Embryonic facial prominence (tissue), 1 donor: ENCODE data around the gene TMEM208.

ENCODE experiments used
- DNase-seq: peaks from one replicate; pipeline ENCODE4 v3.0.0-alpha.2; 2016; ENCODE audit errors: extremely low spot score

TMEM208 gene

GRCh38 chr16:67209565-67209964, 17.4 kb upstream of the TMEM208 start:
- no peak for DNase-seq

GRCh38 chr16:67210069-67210937, 16.6 kb upstream of the TMEM208 start:
- no peak for DNase-seq

GRCh38 chr16:67211674-67212073, 15.3 kb upstream of the TMEM208 start:
- no peak for DNase-seq

- no peak for DNase-seq
These were observed 14.2 kb upstream of the TMEM208 start for GRCh38 chr16:67212766-67213165.

- no peak for DNase-seq
These were observed 13.5 kb upstream of the TMEM208 start for GRCh38 chr16:67213197-67214019.

GRCh38 chr16:67215706-67216105, 11.2 kb upstream of the TMEM208 start:
- DNase-seq, result no peak

GRCh38 chr16:67216612-67217490, 10.1 kb upstream of the TMEM208 start:
- DNase-seq, result no peak

- DNase-seq, result no peak
These were observed 2.9 kb upstream of the TMEM208 start for GRCh38 chr16:67223992-67224391.

- no peak for DNase-seq
These were observed 581 bp upstream of the TMEM208 start for GRCh38 chr16:67226295-67226803.

GRCh38 chr16:67227567-67227921, 614 bp downstream of the TMEM208 start:
- DNase-seq, result no peak

GRCh38 chr16:67228034-67228785, 1.3 kb downstream of the TMEM208 start:
- no peak for DNase-seq

- no peak for DNase-seq
These were observed 2.0 kb downstream of the TMEM208 start for GRCh38 chr16:67228905-67229304.

GRCh38 chr16:67229906-67230808, 3.2 kb downstream of the TMEM208 start:
- no peak for DNase-seq

- DNase-seq, result no peak
These were observed 4.1 kb downstream of the TMEM208 start for GRCh38 chr16:67230809-67231660.

- no peak for DNase-seq
These were observed 6.7 kb downstream of the TMEM208 start for GRCh38 chr16:67233596-67233995.

- DNase-seq, result no peak
These were observed 7.3 kb downstream of the TMEM208 start for GRCh38 chr16:67234180-67234597.

GRCh38 chr16:67235816-67236562, 9.1 kb downstream of the TMEM208 start:
- no peak for DNase-seq
